Epithelial cell of prostate (primary cell): ENCODE results near the gene NDUFB6.
"Not testable (repeated sequence)": the region's sequence is repeated elsewhere in the genome, so short reads cannot be mapped to it uniquely, and the experiment has no call there.

Experiments used
- DNase-seq: peaks from one replicate; pipeline ENCODE4 v3.0.0-alpha.2; 2011; ENCODE audit warnings: low read depth, low spot score
- H3K27ac ChIP-seq: fragments of 450-650 bp; 2 replicates; pipeline ENCODE4 v1.5.1; 2017; ENCODE audit warnings: mild to moderate bottlenecking

NDUFB6 gene

GRCh38 chr9:32571969-32572899, 725 bp downstream of the NDUFB6 start:
- H3K27ac ChIP-seq = peak overlapping the region; percentile 74
- peak; percentile 51 for DNase-seq

- no peak for DNase-seq
- no peak overlapping the region for H3K27ac ChIP-seq
Measured at GRCh38 chr9:32570262-32570661, 2.7 kb downstream of the NDUFB6 start.

GRCh38 chr9:32566770-32567169, 6.2 kb downstream of the NDUFB6 start:
- H3K27ac ChIP-seq = no peak overlapping the region
- no peak for DNase-seq

GRCh38 chr9:32565967-32566366, 7.0 kb downstream of the NDUFB6 start:
- H3K27ac ChIP-seq = no peak overlapping the region

GRCh38 chr9:32558408-32558934, 14.5 kb downstream of the NDUFB6 start:
- no peak for DNase-seq
- H3K27ac ChIP-seq = no peak overlapping the region

More at GRCh38 chr9:32565967-32566366, 7.0 kb downstream of the NDUFB6 start:
- DNase-seq = no peak

- DNase-seq = no peak
- H3K27ac ChIP-seq = no peak overlapping the region
Measured at GRCh38 chr9:32554591-32554990, 18.4 kb downstream of the NDUFB6 start.

GRCh38 chr9:32554107-32554506, 18.9 kb downstream of the NDUFB6 start:
- DNase-seq = no peak
- H3K27ac ChIP-seq = no peak overlapping the region

GRCh38 chr9:32552172-32552872, 20.6 kb downstream of the NDUFB6 start, which contains the start of the genes SMIM27 and TOPORS:
TSS of gene SMIM27 (plus strand) at chr9:32552327. CDS start at chr9:32552435, 108 bp downstream.
TSS of gene TOPORS (minus strand) at chr9:32552586. CDS start at chr9:32552436, 150 bp downstream.
- DNase-seq = peak; percentile 43
- peak within 1 kb of the TSS; percentile 89 for H3K27ac ChIP-seq

GRCh38 chr9:32551276-32552051, 21.5 kb downstream of the NDUFB6 start:
- H3K27ac ChIP-seq = peak overlapping the region; percentile 89
- DNase-seq = no peak

- no peak for DNase-seq
- peak overlapping the region; percentile 89 for H3K27ac ChIP-seq
Measured at GRCh38 chr9:32550562-32551275, 22.2 kb downstream of the NDUFB6 start.

- H3K27ac ChIP-seq = peak overlapping the region; percentile 89
- DNase-seq = no peak
Measured at GRCh38 chr9:32550150-32550561, 22.8 kb downstream of the NDUFB6 start.

- not testable (repeated sequence) for DNase-seq, H3K27ac ChIP-seq
Measured at GRCh38 chr9:32548213-32548612, 24.7 kb downstream of the NDUFB6 start.

- H3K27ac ChIP-seq = no peak overlapping the region
- no peak for DNase-seq
Measured at GRCh38 chr9:32545884-32546283, 27.1 kb downstream of the NDUFB6 start.

GRCh38 chr9:32543047-32543446, 29.9 kb downstream of the NDUFB6 start:
- no peak overlapping the region for H3K27ac ChIP-seq
- no peak for DNase-seq

- H3K27ac ChIP-seq = no peak overlapping the region
- no peak for DNase-seq
Measured at GRCh38 chr9:32533816-32534215, 39.1 kb downstream of the NDUFB6 start.

GRCh38 chr9:32533336-32533735, 39.6 kb downstream of the NDUFB6 start:
- H3K27ac ChIP-seq = no peak overlapping the region
- DNase-seq = no peak

GRCh38 chr9:32526707-32527048, 46.3 kb downstream of the NDUFB6 start:
- H3K27ac ChIP-seq = peak overlapping the region; percentile 64
- DNase-seq = no peak

GRCh38 chr9:32526041-32526706, 46.8 kb downstream of the NDUFB6 start, which contains the start of gene RIGI:
TSS of gene RIGI (minus strand) at chr9:32526196. CDS start at chr9:32526166, 30 bp downstream.
- peak; percentile 70 for DNase-seq
- peak within 1 kb of the TSS; percentile 64 for H3K27ac ChIP-seq

- peak overlapping the region; percentile 64 for H3K27ac ChIP-seq
- no peak for DNase-seq
Measured at GRCh38 chr9:32525709-32526030, 47.3 kb downstream of the NDUFB6 start.
